Heart left ventricle (tissue), 16 donors: ENCODE measurements around the gene MDFIC. TPM values are rescaled to one million over a fixed set of nuclear protein-coding genes. Genes with fewer than 3 reads are reported as not detected.

Experiments used
- ATAC-seq, 4 donors: fragments of 200-7000 bp; cut with Tn5 transposase; one replicate each; pipeline ENCODE4 v1.9.1; 2020 to 2022; ENCODE audit warnings: moderate library complexity in 4 of 4, mild to moderate bottlenecking in 3 of 4, moderate number of reproducible peaks in 1 of 4
- DNase-seq, 5 donors: peaks; one replicate each; pipeline ENCODE4 v3.0.0-alpha.2; 2020
- H3K27ac ChIP-seq, 12 donors: fragments of 200-600 bp; sonication (generic) in 4 of 12; one replicate each; pipeline versions ENCODE4 v1.5.0 to v1.8.0; 2016 to 2022; ENCODE audit warnings: mild to moderate bottlenecking in 2 of 12
- H3K27me3 ChIP-seq, 9 donors: fragments of 200-600 bp; sonication (generic) in 2 of 9; one replicate each; pipeline versions ENCODE4 v1.5.1 to v1.8.0; 2016 to 2022; ENCODE audit warnings: mild to moderate bottlenecking in 3 of 9
- H3K36me3 ChIP-seq, 9 donors: fragments of 200-600 bp; sonication (generic) in 2 of 9; one replicate each; pipeline versions ENCODE4 v1.5.0 to v1.8.0; 2018 to 2022; ENCODE audit warnings: mild to moderate bottlenecking in 2 of 9
- H3K4me1 ChIP-seq, 12 donors: fragments of 200-600 bp; sonication (generic) in 4 of 12; one replicate each; pipeline versions ENCODE4 v1.5.0 to v1.8.0; 2016 to 2022; ENCODE audit warnings: mild to moderate bottlenecking in 3 of 12
- H3K4me3 ChIP-seq, 12 donors: fragments of 200-600 bp; sonication (generic) in 4 of 12; one replicate each; pipeline versions ENCODE4 v1.5.0 to v1.8.0; 2017 to 2022; ENCODE audit warnings: mild to moderate bottlenecking in 9 of 12, moderate library complexity in 4 of 12
- H3K9me3 ChIP-seq, 12 donors: fragments of 200-600 bp; sonication (generic) in 4 of 12; one replicate each; pipeline versions ENCODE4 v1.5.0 to v1.8.0; 2016 to 2022; ENCODE audit warnings: mild to moderate bottlenecking in 1 of 12
- POLR2A ChIP-seq, 2 donors: fragments of 450-650 bp; IDR thresholded peaks; one replicate each; pipeline ENCODE4 v1.6.1; 2017; ENCODE audit warnings: antibody characterized with exemption in 2 of 2, mild to moderate bottlenecking in 2 of 2, moderate library complexity in 2 of 2
- WGBS, 4 donors: extraction: QIAGEN DNeasy Blood & Tissue Kit in 2 of 4; methylation state at CpG; one replicate each; pipeline versions ENCODE4 v1.1.5 to v1.1.7; 2013 to 2018; 5-methylcytosine and 5-hydroxymethylcytosine counted together
- intact Hi-C, 10 donors: fragments of 100-400 bp; cut with DNase I; formaldehyde crosslinking; loops; one replicate each; pipeline versions ENCODE4 v1.11.1 to v1.14.2; 2022
- polyA plus RNA-seq, 2 donors: library from polyadenylated mRNA; stranded (reverse); fragments of 200-250 nt; gene quantifications; one replicate each; pipeline ENCODE4 v1.2.3, GENCODE V29; 2013
- total RNA-seq, 9 donors: library from RNA; depleted of rRNA in 2 of 9; stranded (reverse); fragments of >200 nt in 2 of 9; fragmentation: NEBNext Ultra II Directional in 3 of 9; extraction: Animal tissue kit (Norgen Biotek cat#: 25700) in 3 of 9; gene quantifications; one replicate each; pipeline versions ENCODE4 v1.1.0 to v1.2.4, GENCODE V29; 2016 to 2023
- TF ChIP-seq, protein P1 (sequence below), 12 donors: fragments of 200-600 bp; sonication (generic) in 4 of 12; IDR thresholded peaks; one replicate each; pipeline versions ENCODE4 v1.5.0 to v1.8.0; 2018 to 2022; ENCODE audit warnings: antibody characterized with exemption in 12 of 12, mild to moderate bottlenecking in 5 of 12
- donor health status: ischemic (EF 13 %, LVEDD 7.1; RV severe dilation, severe dysfunction).
- donor health status: healthy with polysubstance abuse.
- donor health status: DM: no; HTN: yes; CAD: no.
- donor health status: DM: no; HTN: no; CAD: no.
- donor health status: ischemic (EF 25% LVEDD 6.9; RV normal size, moderate dysfunction).
- donor health status: ischemic (EF 25% LVEDD 5.7; RV mildly dilated, moderate dysfunction).
- donor health status: healthy.
- donor health status: DM: yes; HTN: yes; CAD: no.
- donor health status: ischemic (EF 35%, LVEDD 5.7; RV mildly dilated, moderate dysfunction).
- donor health status: nonischemic (EF 11% LVEDD 7.7; RV severe dilation, severe dysfunction).
- donor health status: DM: yes; HTN: yes; CAD: no.
- donor health status: PGD.
- donor health status: ischemic (EF 29% LVEDD 5.4; RV normal size, mild dysfunction).
- donor health status: nonischemic (EF 23%, LVEDD 6.1; RV moderate dilation, normal function).

Gene MDFIC
- total and polyA plus RNA-seq, 11 donors, result 11.2 to 51.8 (median 28.3) TPM

- no peak overlapping the region for H3K27ac ChIP-seq
- H3K4me3 ChIP-seq, result no peak overlapping the region
- H3K36me3 ChIP-seq, result no peaks in the 10 kb centered on the region
- H3K9me3 ChIP-seq, result peaks cover 0 to 7% (median 5%) of the 10 kb centered on the region in 12 donors
- no peaks in the 10 kb centered on the region for H3K4me1 ChIP-seq
- WGBS, 4 donors, result 44 to 62% (median 49%) methylated on average over 2 of the region's 2 CpGs
- no peak for ATAC-seq
- no peak for DNase-seq
- intact Hi-C loops, result no loop called here
- no peak for TF ChIP-seq POLR2A (IDR thresholded peaks at IDR 0.05)
- TF ChIP-seq, protein P1, sequence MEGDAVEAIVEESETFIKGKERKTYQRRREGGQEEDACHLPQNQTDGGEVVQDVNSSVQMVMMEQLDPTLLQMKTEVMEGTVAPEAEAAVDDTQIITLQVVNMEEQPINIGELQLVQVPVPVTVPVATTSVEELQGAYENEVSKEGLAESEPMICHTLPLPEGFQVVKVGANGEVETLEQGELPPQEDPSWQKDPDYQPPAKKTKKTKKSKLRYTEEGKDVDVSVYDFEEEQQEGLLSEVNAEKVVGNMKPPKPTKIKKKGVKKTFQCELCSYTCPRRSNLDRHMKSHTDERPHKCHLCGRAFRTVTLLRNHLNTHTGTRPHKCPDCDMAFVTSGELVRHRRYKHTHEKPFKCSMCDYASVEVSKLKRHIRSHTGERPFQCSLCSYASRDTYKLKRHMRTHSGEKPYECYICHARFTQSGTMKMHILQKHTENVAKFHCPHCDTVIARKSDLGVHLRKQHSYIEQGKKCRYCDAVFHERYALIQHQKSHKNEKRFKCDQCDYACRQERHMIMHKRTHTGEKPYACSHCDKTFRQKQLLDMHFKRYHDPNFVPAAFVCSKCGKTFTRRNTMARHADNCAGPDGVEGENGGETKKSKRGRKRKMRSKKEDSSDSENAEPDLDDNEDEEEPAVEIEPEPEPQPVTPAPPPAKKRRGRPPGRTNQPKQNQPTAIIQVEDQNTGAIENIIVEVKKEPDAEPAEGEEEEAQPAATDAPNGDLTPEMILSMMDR (IDR thresholded peaks at IDR 0.05), result no peak
- no peaks in the 10 kb centered on the region for H3K27me3 ChIP-seq
Measured at GRCh38 chr7:114910787-114911186, 11.1 kb upstream of the MDFIC start.

DNA sequence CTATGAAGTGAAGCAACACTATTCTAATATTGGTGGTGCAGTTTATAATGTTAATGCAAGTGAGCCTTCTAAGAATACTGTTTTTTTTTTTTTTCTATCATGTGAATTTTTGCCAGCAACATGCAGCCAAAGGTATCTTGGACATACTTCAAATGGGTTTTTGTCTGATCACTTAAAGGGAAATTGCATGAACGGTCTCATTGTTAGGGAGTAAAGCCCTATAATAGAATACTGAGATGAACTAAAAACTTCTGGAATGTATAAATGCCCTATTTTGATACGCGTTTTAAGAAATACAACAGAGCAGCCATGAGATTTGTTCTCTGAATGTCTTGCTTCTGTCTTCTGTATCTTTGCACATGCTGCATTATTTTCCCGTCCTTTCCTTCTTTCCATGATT is 10.5 kb upstream of the MDFIC start:
- TF ChIP-seq, protein P1 (IDR thresholded peaks at IDR 0.05), result no peak
- TF ChIP-seq POLR2A (IDR thresholded peaks at IDR 0.05), result no peak
- peaks cover 0 to 7% (median 5%) of the 10 kb centered on the region in 12 donors for H3K9me3 ChIP-seq
- no peak for ATAC-seq
- no peak overlapping the region for H3K4me3 ChIP-seq
- no peaks in the 10 kb centered on the region for H3K27me3 ChIP-seq
- DNase-seq, result no peak
- no peak overlapping the region for H3K27ac ChIP-seq
- 78 to 85% (median 81%) methylated on average over 4 of the region's 4 CpGs for WGBS, 4 donors
- no peaks in the 10 kb centered on the region for H3K36me3 ChIP-seq
- intact Hi-C loops, result no loop called here
- H3K4me1 ChIP-seq, result no peaks in the 10 kb centered on the region

DNA sequence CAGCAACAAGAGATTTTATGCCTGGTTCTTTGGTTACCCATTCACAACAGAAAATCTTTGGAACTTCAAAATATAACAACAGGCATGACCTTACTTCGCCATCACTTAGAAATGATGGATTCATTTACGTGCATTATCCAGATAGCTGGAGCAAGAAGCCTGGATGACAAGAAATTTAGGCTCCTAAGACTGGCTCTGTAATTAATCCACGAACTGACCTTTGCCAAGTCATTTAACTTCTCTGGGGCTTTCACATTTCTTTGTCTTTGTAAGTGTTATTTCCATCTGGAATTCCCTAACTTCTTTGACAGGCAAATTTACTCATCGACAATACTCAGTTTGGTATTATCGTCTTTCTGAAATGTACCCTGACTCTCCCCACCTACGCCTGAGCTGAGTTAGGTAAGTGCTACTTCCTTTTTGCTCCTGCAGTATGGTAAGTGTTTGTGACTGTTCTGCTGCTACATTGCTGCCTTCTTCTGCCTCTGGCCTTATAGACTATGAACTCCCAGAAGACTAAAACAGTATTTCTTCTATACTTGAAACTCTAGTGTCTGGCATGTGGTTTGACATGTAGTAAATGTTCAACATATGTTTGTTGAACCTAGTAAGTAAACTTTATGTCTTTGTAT is 5.5 kb upstream of the MDFIC start:
- no peaks in the 10 kb centered on the region for H3K4me1 ChIP-seq
- intact Hi-C loops, result loop anchor here in 1 of 10 donors (5.0 kb wide), 1 partner anchor 39 kb away; no protein-coding TSS in a partner anchor
- no peak overlapping the region for H3K4me3 ChIP-seq
- H3K27ac ChIP-seq, result peak overlapping the region in 1 of 12 donors; percentile 62
- 77 to 82% (median 80%) methylated on average over 6 of the region's 6 CpGs for WGBS, 4 donors
- TF ChIP-seq POLR2A (IDR thresholded peaks at IDR 0.05), result no peak
- TF ChIP-seq, protein P1 (IDR thresholded peaks at IDR 0.05), result no peak
- no peaks in the 10 kb centered on the region for H3K36me3 ChIP-seq
- DNase-seq, result no peak
- H3K27me3 ChIP-seq, result no peaks in the 10 kb centered on the region
- H3K9me3 ChIP-seq, result no peaks in the 10 kb centered on the region
- no peak for ATAC-seq

- H3K9me3 ChIP-seq, result no peaks in the 10 kb centered on the region
- WGBS, 4 donors, result 74 to 78% (median 76%) methylated on average over 4 of the region's 4 CpGs
- ATAC-seq, result no peak
- peak overlapping the region in 1 of 12 donors; percentile 62 for H3K27ac ChIP-seq
- TF ChIP-seq, protein P1 (IDR thresholded peaks at IDR 0.05), result no peak
- no peak for TF ChIP-seq POLR2A (IDR thresholded peaks at IDR 0.05)
- H3K4me1 ChIP-seq, result peaks cover 0 to 6% (median 0%) of the 10 kb centered on the region in 12 donors
- intact Hi-C loops, result loop anchor here in 1 of 10 donors (5.0 kb wide), 1 partner anchor 40 kb away; no protein-coding TSS in a partner anchor
- no peak for DNase-seq
- H3K27me3 ChIP-seq, result no peaks in the 10 kb centered on the region
- no peaks in the 10 kb centered on the region for H3K36me3 ChIP-seq
- H3K4me3 ChIP-seq, result no peak overlapping the region
Measured at GRCh38 chr7:114917211-114917839, 4.6 kb upstream of the MDFIC start.
